MM.1S (cell line): ENCODE measurements around the gene TBC1D10B.

Experiments used
- DNase-seq: peaks from one replicate; pipeline ENCODE4 v3.0.0-alpha.2; 2015
- H2AFZ ChIP-seq: fragments of 300-600 bp; sonication (generic); 2 replicates; pipeline ENCODE4 v1.6.0; 2016; ENCODE audit warnings: antibody characterized with exemption, low read length
- H3F3A ChIP-seq: fragments of 300-600 bp; sonication (generic); 2 replicates; pipeline ENCODE4 v1.6.1; 2016; ENCODE audit warnings: mild to moderate bottlenecking, antibody characterized with exemption, low read length, moderate library complexity, mixed read lengths; ENCODE audit not compliant: insufficient read depth
- H3K27ac ChIP-seq: fragments of 300-600 bp; sonication (generic); 2 replicates; pipeline ENCODE4 v1.5.1; 2016; ENCODE audit warnings: mild to moderate bottlenecking, low read length
- H3K27me3 ChIP-seq: fragments of 300-600 bp; sonication (generic); replicated peaks from 2 replicates; pipeline ENCODE4 v1.6.0; 2016; ENCODE audit warnings: low read length; ENCODE audit not compliant: insufficient read depth
- H3K36me3 ChIP-seq: fragments of 300-600 bp; sonication (generic); replicated peaks from 2 replicates; pipeline ENCODE4 v1.6.1; 2016; ENCODE audit warnings: mild to moderate bottlenecking, low read length, mixed read lengths; ENCODE audit not compliant: insufficient read depth
- H3K4me1 ChIP-seq: fragments of 300-600 bp; sonication (generic); 2 replicates; pipeline ENCODE4 v1.6.1; 2016; ENCODE audit warnings: low read length, mixed read lengths
- H3K4me2 ChIP-seq: fragments of 300-600 bp; sonication (generic); 2 replicates; pipeline ENCODE4 v1.6.0; 2016; ENCODE audit warnings: low read depth, low read length
- H3K4me3 ChIP-seq: fragments of 300-600 bp; sonication (generic); 2 replicates; pipeline ENCODE4 v1.5.1; 2016; ENCODE audit warnings: low read length, mixed read lengths
- H3K79me2 ChIP-seq: fragments of 300-600 bp; sonication (generic); 2 replicates; pipeline ENCODE4 v1.6.1; 2016; ENCODE audit warnings: mixed run types, low read length, mixed read lengths
- H3K9ac ChIP-seq: fragments of 300-600 bp; sonication (generic); 2 replicates; pipeline ENCODE4 v1.6.1; 2016; ENCODE audit warnings: low read length, mixed read lengths
- H3K9me2 ChIP-seq: fragments of 300-600 bp; sonication (generic); replicated peaks from 2 replicates; pipeline ENCODE4 v1.6.1; 2016; ENCODE audit warnings: mild to moderate bottlenecking, low read length, mixed read lengths; ENCODE audit not compliant: insufficient read depth
- H3K9me3 ChIP-seq: fragments of 300-600 bp; sonication (generic); replicated peaks from 2 replicates; pipeline ENCODE4 v1.6.1; 2016; ENCODE audit warnings: mild to moderate bottlenecking, low read length, mixed read lengths; ENCODE audit not compliant: insufficient read depth
- H4K20me1 ChIP-seq: fragments of 300-600 bp; sonication (generic); 2 replicates; pipeline ENCODE4 v1.6.1; 2016; ENCODE audit warnings: mild to moderate bottlenecking, low read length, moderate library complexity, mixed read lengths; ENCODE audit not compliant: insufficient read depth
- CTCF ChIP-seq: fragments of 300-600 bp; sonication (generic); IDR thresholded peaks from 2 replicates; pipeline ENCODE4 v1.5.1; 2016; ENCODE audit warnings: antibody characterized with exemption, low read length, mixed read lengths
- EZH2 ChIP-seq: fragments of 300-600 bp; sonication (generic); optimal IDR thresholded peaks from 2 replicates; pipeline ENCODE3; 2017; ENCODE audit warnings: low read depth, mild to moderate bottlenecking, antibody characterized with exemption, low read length, mixed read lengths
- EZH2phosphoT487 ChIP-seq: fragments of 300-600 bp; sonication (generic); IDR thresholded peaks from 2 replicates; pipeline ENCODE4 v1.6.1; 2018; ENCODE audit warnings: antibody characterized with exemption, low read length

The TBC1D10B gene

GRCh38 chr16:30380072-30380802 is 9.9 kb upstream of the TBC1D10B start:
- Histone ChIP-seq H2AFZ (no peak overlapping the region), H3K4me1 (peaks cover 34% of the 10 kb centered on the region), H3K27me3 (no peaks in the 10 kb centered on the region), H3F3A (peaks cover 35% of the 10 kb centered on the region), H3K9me3 (no peaks in the 10 kb centered on the region), H3K9me2 (no peaks in the 10 kb centered on the region), H3K9ac (no peak overlapping the region), H3K27ac (no peak overlapping the region; the same call in 1 of the 2 replicates), H3K79me2 (peaks cover 36% of the 10 kb centered on the region), H3K36me3 (no peaks in the 10 kb centered on the region), H4K20me1 (no peaks in the 10 kb centered on the region), H3K4me3 (no peak overlapping the region), H3K4me2 (no peak overlapping the region)
- DNase-seq, result no peak
- TF ChIP-seq CTCF (no peak), EZH2 (no peak), EZH2phosphoT487 (no peak)

- Histone ChIP-seq H3K9me2 (no peaks in the 10 kb centered on the region), H2AFZ (no peak overlapping the region; the same call in 1 of the 2 replicates), H3F3A (peaks cover 35% of the 10 kb centered on the region), H3K9ac (peak overlapping the region; percentile 93), H3K36me3 (no peaks in the 10 kb centered on the region), H3K4me2 (peak overlapping the region; percentile 93), H3K27ac (peak overlapping the region; percentile 98), H3K4me3 (peak overlapping the region; percentile 85), H4K20me1 (no peaks in the 10 kb centered on the region), H3K79me2 (peaks cover 36% of the 10 kb centered on the region), H3K4me1 (peaks cover 34% of the 10 kb centered on the region), H3K9me3 (no peaks in the 10 kb centered on the region), H3K27me3 (no peaks in the 10 kb centered on the region)
- TF ChIP-seq EZH2phosphoT487 (no peak), EZH2 (no peak), CTCF (no peak)
- DNase-seq, result no peak
These were observed 9.0 kb upstream of the TBC1D10B start for GRCh38 chr16:30379158-30379783.

GRCh38 chr16:30378236-30379157 is 8.2 kb upstream of the TBC1D10B start:
- Histone ChIP-seq H3K4me2 (peak overlapping the region; percentile 95), H2AFZ (peak overlapping the region; percentile 43; the same call in 1 of the 2 replicates), H3K27me3 (no peaks in the 10 kb centered on the region), H3K9me3 (no peaks in the 10 kb centered on the region), H3K4me1 (peaks cover 34% of the 10 kb centered on the region), H3K36me3 (no peaks in the 10 kb centered on the region), H3K4me3 (peak overlapping the region; percentile 85), H3K79me2 (peaks cover 36% of the 10 kb centered on the region), H3F3A (peaks cover 35% of the 10 kb centered on the region), H3K9me2 (no peaks in the 10 kb centered on the region), H3K9ac (peak overlapping the region; percentile 93), H4K20me1 (no peaks in the 10 kb centered on the region), H3K27ac (peak overlapping the region; percentile 98)
- TF ChIP-seq EZH2phosphoT487 (no peak), EZH2 (no peak), CTCF (no peak; the same call in 1 of the 2 replicates)
- DNase-seq, result peak; percentile 98
